Measurements from ENCODE around the gene PTAR1.

DNA sequence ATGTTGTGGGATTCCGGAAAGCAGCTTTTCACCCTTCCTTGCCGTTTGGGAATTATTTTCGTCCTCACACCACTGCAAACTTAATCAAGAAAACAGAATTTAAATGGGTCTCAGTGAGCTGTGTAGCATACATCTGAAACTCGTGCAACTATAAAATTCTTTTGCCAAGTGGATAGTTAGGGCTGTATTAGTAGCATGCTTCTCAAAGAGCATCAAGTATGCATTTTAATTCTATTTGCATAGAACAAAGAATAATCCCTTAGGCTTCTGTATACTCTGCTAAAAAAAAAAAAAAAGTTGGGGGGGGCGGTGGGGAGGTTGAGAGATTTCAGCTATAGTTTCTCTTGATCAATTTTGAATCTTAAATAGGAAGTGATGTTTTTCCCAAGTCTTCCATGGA lies 75.9 kb downstream of the PTAR1 start:
- TF ChIP-seq, protein P1, sequence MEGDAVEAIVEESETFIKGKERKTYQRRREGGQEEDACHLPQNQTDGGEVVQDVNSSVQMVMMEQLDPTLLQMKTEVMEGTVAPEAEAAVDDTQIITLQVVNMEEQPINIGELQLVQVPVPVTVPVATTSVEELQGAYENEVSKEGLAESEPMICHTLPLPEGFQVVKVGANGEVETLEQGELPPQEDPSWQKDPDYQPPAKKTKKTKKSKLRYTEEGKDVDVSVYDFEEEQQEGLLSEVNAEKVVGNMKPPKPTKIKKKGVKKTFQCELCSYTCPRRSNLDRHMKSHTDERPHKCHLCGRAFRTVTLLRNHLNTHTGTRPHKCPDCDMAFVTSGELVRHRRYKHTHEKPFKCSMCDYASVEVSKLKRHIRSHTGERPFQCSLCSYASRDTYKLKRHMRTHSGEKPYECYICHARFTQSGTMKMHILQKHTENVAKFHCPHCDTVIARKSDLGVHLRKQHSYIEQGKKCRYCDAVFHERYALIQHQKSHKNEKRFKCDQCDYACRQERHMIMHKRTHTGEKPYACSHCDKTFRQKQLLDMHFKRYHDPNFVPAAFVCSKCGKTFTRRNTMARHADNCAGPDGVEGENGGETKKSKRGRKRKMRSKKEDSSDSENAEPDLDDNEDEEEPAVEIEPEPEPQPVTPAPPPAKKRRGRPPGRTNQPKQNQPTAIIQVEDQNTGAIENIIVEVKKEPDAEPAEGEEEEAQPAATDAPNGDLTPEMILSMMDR (conservative IDR thresholded peaks at IDR 0.05): no peak
- no peak for TF ChIP-seq EZH2 (IDR thresholded peaks at IDR 0.05; ENCODE audit: low read depth)

Measured in PC-9 (cell line).